ENCODE results near the gene C10orf120.

C10orf120 gene

GRCh38 chr10:122703483-122704448 is 4.1 kb upstream of the C10orf120 start:
- peak; percentile 86 for DNase-seq (ENCODE audit: low spot score)

- no peak for DNase-seq (ENCODE audit: low spot score)
Observed at GRCh38 chr10:122702275-122702674, 2.6 kb upstream of the C10orf120 start.

GRCh38 chr10:122701652-122702051 is 2.0 kb upstream of the C10orf120 start:
- no peak for DNase-seq (ENCODE audit: low spot score)

- no peak for DNase-seq (ENCODE audit: low spot score)
Observed at GRCh38 chr10:122696687-122697086, 3.0 kb downstream of the C10orf120 start.

- DNase-seq (ENCODE audit: low spot score) = no peak
Observed at GRCh38 chr10:122692744-122693143, 6.9 kb downstream of the C10orf120 start.

- no peak for DNase-seq (ENCODE audit: low spot score)
Observed at GRCh38 chr10:122689146-122689820, 10.4 kb downstream of the C10orf120 start.

GRCh38 chr10:122688293-122688989 is 11.2 kb downstream of the C10orf120 start:
- peak; percentile 6 for DNase-seq (ENCODE audit: low spot score)

GRCh38 chr10:122682522-122682921 is 17.1 kb downstream of the C10orf120 start:
- DNase-seq (ENCODE audit: low spot score) = no peak

- DNase-seq (ENCODE audit: low spot score) = no peak
Observed at GRCh38 chr10:122678266-122678665, 21.4 kb downstream of the C10orf120 start.

- no peak for DNase-seq (ENCODE audit: low spot score)
Observed at GRCh38 chr10:122675278-122675677, 24.4 kb downstream of the C10orf120 start.

- no peak for DNase-seq (ENCODE audit: low spot score)
Observed at GRCh38 chr10:122674781-122675180, 24.9 kb downstream of the C10orf120 start.

GRCh38 chr10:122673731-122674130 is 25.9 kb downstream of the C10orf120 start:
- DNase-seq (ENCODE audit: low spot score) = no peak

- no peak for DNase-seq (ENCODE audit: low spot score)
Observed at GRCh38 chr10:122673269-122673668, 26.4 kb downstream of the C10orf120 start.

- no peak for DNase-seq (ENCODE audit: low spot score)
Observed at GRCh38 chr10:122672655-122673054, 27.0 kb downstream of the C10orf120 start.

- DNase-seq (ENCODE audit: low spot score) = no peak
Observed at GRCh38 chr10:122671355-122671754, 28.3 kb downstream of the C10orf120 start.

GRCh38 chr10:122669842-122670241 is 29.8 kb downstream of the C10orf120 start:
- no peak for DNase-seq (ENCODE audit: low spot score)

- no peak for DNase-seq (ENCODE audit: low spot score)
Observed at GRCh38 chr10:122669045-122669444, 30.6 kb downstream of the C10orf120 start.

GRCh38 chr10:122665946-122666345 is 33.7 kb downstream of the C10orf120 start:
- DNase-seq (ENCODE audit: low spot score) = no peak

- DNase-seq (ENCODE audit: low spot score) = no peak
Observed at GRCh38 chr10:122665329-122665860, 34.3 kb downstream of the C10orf120 start.

GRCh38 chr10:122664501-122664900 is 35.1 kb downstream of the C10orf120 start:
- no peak for DNase-seq (ENCODE audit: low spot score)

- DNase-seq (ENCODE audit: low spot score) = no peak
Observed at GRCh38 chr10:122663516-122664130, 36.0 kb downstream of the C10orf120 start.

- no peak for DNase-seq (ENCODE audit: low spot score)
Observed at GRCh38 chr10:122662231-122662630, 37.4 kb downstream of the C10orf120 start.

Measured in AG08395 (cell line).